GM21515 (cell line): ENCODE data around the gene CPPED1.
A peak's percentile ranks its signal among the peaks of the same experiment; 100 is the strongest.

ENCODE experiments used
- ATAC-seq: cut with Tn5 transposase; IDR thresholded peaks from one replicate; pipeline ENCODE4 v1.9.1; 2021; ENCODE audit not compliant: unreplicated experiment

CPPED1 gene

GRCh38 chr16:12613131-12613991, 190.3 kb downstream of the CPPED1 start:
- peak; percentile 53 for ATAC-seq

DNA sequence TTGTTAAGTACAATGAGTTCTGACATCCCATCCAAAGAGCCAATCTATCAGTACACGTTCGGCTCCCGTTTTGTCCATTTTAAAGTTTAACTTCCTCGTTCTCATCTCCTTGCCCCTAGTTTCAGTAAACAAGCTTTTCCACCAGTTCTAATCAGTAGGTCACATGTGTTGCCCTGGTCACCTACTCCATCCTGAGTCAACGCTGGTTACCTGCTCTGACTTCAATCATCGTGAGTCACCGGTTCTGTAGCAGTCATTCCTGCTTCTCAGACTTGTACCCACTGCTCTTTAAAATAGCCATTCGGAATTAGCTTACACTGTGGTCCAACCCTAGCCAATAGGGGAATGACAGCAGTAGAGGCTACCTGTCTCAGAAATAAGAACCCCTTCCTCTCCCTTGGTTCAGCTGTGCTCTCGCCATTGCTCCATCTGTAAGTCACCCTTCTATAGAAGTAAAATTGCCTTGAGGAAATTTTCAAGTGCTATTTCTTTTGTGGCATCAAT, 191.0 kb downstream of the CPPED1 start:
- no peak for ATAC-seq

GRCh38 chr16:12611916-12612597, 191.6 kb downstream of the CPPED1 start:
- ATAC-seq, result no peak

DNA sequence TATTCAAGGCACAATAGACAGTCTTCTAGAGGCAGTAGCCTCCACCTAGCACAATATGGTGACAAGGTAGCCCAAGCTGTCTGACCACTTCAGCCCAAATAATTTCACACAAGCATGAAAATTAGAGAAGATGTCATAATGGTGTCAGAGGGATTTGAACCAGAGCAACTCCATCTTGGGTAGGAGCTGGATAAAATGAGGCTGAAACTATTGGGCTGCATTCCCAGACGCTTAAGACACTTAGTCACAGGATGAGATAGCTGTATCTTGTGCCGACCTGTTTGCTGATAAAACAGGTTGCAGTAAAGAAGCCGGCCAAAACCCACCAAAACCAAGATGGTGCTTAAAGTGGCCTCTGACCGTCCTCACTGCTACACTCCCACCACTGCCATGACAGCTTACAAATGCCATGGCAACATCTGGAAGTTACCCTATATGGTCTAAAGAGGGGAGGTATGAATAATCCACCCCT, 192.6 kb downstream of the CPPED1 start:
- ATAC-seq, result no peak

DNA sequence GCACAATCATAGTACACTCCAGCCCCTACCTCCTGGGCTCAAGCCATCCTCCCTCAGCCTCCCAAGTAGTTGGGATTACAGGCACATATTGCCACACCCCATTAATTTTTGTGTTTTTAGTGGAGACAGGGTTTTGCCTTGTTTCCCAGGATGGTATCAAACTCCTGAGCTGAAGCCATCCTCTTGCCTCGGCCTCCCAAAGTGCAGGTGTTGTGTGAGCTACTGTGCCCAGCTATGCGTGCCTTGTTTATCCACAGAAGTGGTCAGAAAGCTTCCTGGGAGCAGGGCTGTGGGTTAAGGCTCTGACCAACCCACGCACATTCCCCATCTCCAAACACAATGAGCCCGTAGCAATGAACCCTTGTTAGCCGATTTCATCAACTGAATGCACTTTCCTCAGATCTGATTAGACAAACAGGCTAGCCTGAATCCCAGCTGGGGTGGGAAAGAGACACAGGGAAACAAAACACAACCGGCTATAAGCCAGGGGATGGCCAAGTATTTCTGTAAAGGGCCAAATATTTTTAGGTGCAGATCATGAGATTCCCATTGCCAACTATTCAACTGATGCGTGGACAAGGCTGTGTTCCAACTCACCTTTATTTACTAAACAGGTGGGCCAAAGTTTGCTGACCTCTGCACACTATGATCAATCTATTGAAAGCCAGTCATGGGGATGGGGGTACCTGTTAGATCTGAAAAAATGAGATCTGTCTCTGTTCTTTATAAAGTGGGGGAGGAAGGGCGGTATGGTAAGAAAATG, 193.6 kb downstream of the CPPED1 start:
- ATAC-seq, result no peak
